HepG2 (cell line): ENCODE results near the gene RNASE8. TPM values are rescaled to one million over a fixed set of nuclear protein-coding genes. Genes with fewer than 3 reads are reported as not detected.
A peak's percentile ranks its signal among the peaks of the same experiment; 100 is the strongest.

Experiments used
- HDAC1 ChIP-seq: sonication (generic); formaldehyde crosslinking; IDR thresholded peaks from 2 replicates; pipeline ENCODE4 v1.5.1; 2020; ENCODE audit warnings: mild to moderate bottlenecking, missing genetic modification reagents
- MAFF ChIP-seq: IDR thresholded peaks from 2 replicates; pipeline ENCODE4 v1.6.1; 2011; ENCODE audit warnings: low read depth, low read length, improper control_type of control experiment
- POLR2AphosphoS5 ChIP-seq: IDR thresholded peaks from 2 replicates; pipeline ENCODE4 v1.6.1; 2012; ENCODE audit warnings: low read depth, low read length
- TGIF2 ChIP-seq: IDR thresholded peaks from 2 replicates; pipeline ENCODE4 v1.6.1; 2016; ENCODE audit warnings: control low read depth, missing compliant biosample characterization
- TRIM24 ChIP-seq: sonication (generic); formaldehyde crosslinking; IDR thresholded peaks from 2 replicates; pipeline ENCODE4 v1.8.0; 2022; ENCODE audit warnings: mild to moderate bottlenecking, missing genetic modification reagents
- ZNF3 ChIP-seq: IDR thresholded peaks from 2 replicates; pipeline ENCODE4 v1.7.0; 2017; ENCODE audit warnings: inconsistent platforms
- ZNF543 ChIP-seq: sonication (generic); formaldehyde crosslinking; IDR thresholded peaks from 2 replicates; pipeline ENCODE4 v1.4.0; 2020; ENCODE audit warnings: mild to moderate bottlenecking, missing genetic modification reagents
- ZNF629 ChIP-seq: sonication (generic); formaldehyde crosslinking; conservative IDR thresholded peaks from 2 replicates; pipeline ENCODE4 v1.5.0; 2020; ENCODE audit warnings: missing genetic modification reagents
- polyA plus RNA-seq, 8 experiments: library from polyadenylated mRNA; depleted of rRNA in 3 of 8; stranded (reverse) in 7 of 8; unstranded in 1 of 8; fragments of >200 nt; fragmentation: Illumina TruSeq in 4 of 8; extraction: Trizol in 4 of 8; gene quantifications; 2 replicates each; pipeline versions ENCODE4 v1.2.1 to v1.2.3, GENCODE V29; 2011 to 2016; ENCODE audit warnings: low read depth in 4 of 8, missing spikeins in 1 of 8, mixed read lengths in 1 of 8; ENCODE audit not compliant: insufficient read depth in 1 of 8
- total RNA-seq, 5 experiments: library from RNA; depleted of rRNA; stranded (reverse); fragments of >200 nt; fragmentation: Illumina TruSeq; extraction: Trizol; gene quantifications; 2 replicates each; pipeline ENCODE4 v1.2.3, GENCODE V29; 2016; ENCODE audit warnings: low read depth in 1 of 5
- TF ChIP-seq, protein P1 (sequence below): sonication (generic); formaldehyde crosslinking; IDR thresholded peaks from 2 replicates; pipeline ENCODE4 v1.4.0; 2020; ENCODE audit warnings: missing genetic modification reagents, borderline replicate concordance
- TF ChIP-seq, protein P2 (sequence below): sonication (generic); formaldehyde crosslinking; IDR thresholded peaks from 2 replicates; pipeline ENCODE4 v1.4.0; 2020; ENCODE audit warnings: mild to moderate bottlenecking, low read depth, missing genetic modification reagents
- TF ChIP-seq, protein P3 (sequence below): sonication (generic); formaldehyde crosslinking; IDR thresholded peaks from 2 replicates; pipeline ENCODE4 v1.8.0; 2022; ENCODE audit warnings: missing genetic modification reagents, mild to moderate bottlenecking, inconsistent platforms, borderline replicate concordance
- TF ChIP-seq, protein P4 (sequence below): sonication (generic); formaldehyde crosslinking; IDR thresholded peaks from 2 replicates; pipeline ENCODE4 v1.4.0; 2020; ENCODE audit warnings: missing genetic modification reagents, borderline replicate concordance
- TF ChIP-seq, protein P5 (sequence below), 2 experiments: fragments of 450-650 bp in 1 of 2; sonication (generic) in 1 of 2; formaldehyde crosslinking; IDR thresholded peaks; 2 replicates each; pipeline versions ENCODE4 v1.5.0 to v1.8.0; 2020 to 2022; ENCODE audit warnings: mild to moderate bottlenecking in 1 of 2, missing genetic modification reagents in 1 of 2

Gene RNASE8
- total and polyA plus RNA-seq, 2 of the 13 experiments (the other 11 are each of a cell fraction or from before 2014, with no cell fraction given), result not detected

DNA sequence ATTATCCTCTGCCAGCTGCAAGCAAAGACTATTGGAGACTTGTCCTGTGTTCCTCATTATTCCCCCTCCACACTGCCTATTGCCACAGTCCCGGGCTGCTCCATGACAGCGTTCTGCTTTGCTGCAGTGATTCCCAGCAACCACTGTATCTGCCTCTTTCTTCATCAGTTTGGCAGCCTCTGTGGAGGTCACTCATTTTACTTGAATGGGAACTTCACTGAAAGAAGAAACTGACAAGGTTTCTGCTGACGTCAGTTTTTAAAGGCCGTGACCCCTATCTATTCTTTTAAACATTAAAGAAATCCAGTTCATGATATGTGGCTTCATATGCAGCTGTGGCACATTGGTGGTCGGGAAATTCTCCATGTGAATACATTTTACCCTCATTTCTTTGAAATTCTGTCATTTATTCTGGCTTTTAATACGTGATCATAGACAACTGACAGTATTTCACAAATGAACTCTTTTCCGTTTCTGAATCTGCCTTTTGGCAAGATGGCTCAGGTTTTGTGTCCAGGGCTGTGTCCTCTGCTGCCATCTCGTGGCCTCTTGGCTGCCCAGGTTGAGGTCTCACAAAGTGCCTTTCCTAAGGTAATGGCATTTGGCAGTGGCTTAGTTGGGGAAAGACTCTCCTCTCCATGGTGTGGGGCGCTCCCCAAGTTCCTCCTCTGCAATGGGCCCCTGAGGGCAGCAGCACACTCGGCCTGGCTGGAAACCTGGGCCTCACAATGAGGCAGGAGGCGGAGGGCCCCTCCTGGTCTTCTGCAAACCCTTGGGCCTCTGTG is 49.1 kb downstream of the RNASE8 start (continued):
- TF ChIP-seq HDAC1 (CRISPR knock-in tag), result peak; percentile 78
- peak; percentile 32; the same call in 1 of the 2 replicates for TF ChIP-seq POLR2AphosphoS5
- TF ChIP-seq ZNF3 (CRISPR knock-in tag), result no peak
- TF ChIP-seq, protein P1, sequence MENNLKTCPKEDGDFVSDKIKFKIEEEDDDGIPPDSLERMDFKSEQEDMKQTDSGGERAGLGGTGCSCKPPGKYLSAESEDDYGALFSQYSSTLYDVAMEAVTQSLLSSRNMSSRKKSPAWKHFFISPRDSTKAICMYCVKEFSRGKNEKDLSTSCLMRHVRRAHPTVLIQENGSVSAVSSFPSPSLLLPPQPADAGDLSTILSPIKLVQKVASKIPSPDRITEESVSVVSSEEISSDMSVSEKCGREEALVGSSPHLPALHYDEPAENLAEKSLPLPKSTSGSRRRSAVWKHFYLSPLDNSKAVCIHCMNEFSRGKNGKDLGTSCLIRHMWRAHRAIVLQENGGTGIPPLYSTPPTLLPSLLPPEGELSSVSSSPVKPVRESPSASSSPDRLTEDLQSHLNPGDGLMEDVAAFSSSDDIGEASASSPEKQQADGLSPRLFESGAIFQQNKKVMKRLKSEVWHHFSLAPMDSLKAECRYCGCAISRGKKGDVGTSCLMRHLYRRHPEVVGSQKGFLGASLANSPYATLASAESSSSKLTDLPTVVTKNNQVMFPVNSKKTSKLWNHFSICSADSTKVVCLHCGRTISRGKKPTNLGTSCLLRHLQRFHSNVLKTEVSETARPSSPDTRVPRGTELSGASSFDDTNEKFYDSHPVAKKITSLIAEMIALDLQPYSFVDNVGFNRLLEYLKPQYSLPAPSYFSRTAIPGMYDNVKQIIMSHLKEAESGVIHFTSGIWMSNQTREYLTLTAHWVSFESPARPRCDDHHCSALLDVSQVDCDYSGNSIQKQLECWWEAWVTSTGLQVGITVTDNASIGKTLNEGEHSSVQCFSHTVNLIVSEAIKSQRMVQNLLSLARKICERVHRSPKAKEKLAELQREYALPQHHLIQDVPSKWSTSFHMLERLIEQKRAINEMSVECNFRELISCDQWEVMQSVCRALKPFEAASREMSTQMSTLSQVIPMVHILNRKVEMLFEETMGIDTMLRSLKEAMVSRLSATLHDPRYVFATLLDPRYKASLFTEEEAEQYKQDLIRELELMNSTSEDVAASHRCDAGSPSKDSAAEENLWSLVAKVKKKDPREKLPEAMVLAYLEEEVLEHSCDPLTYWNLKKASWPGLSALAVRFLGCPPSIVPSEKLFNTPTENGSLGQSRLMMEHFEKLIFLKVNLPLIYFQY (CRISPR knock-in tag), result no peak
- TF ChIP-seq, protein P2, sequence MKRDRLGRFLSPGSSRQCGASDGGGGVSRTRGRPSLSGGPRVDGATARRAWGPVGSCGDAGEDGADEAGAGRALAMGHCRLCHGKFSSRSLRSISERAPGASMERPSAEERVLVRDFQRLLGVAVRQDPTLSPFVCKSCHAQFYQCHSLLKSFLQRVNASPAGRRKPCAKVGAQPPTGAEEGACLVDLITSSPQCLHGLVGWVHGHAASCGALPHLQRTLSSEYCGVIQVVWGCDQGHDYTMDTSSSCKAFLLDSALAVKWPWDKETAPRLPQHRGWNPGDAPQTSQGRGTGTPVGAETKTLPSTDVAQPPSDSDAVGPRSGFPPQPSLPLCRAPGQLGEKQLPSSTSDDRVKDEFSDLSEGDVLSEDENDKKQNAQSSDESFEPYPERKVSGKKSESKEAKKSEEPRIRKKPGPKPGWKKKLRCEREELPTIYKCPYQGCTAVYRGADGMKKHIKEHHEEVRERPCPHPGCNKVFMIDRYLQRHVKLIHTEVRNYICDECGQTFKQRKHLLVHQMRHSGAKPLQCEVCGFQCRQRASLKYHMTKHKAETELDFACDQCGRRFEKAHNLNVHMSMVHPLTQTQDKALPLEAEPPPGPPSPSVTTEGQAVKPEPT (CRISPR knock-in tag), result no peak
- TF ChIP-seq, protein P3, sequence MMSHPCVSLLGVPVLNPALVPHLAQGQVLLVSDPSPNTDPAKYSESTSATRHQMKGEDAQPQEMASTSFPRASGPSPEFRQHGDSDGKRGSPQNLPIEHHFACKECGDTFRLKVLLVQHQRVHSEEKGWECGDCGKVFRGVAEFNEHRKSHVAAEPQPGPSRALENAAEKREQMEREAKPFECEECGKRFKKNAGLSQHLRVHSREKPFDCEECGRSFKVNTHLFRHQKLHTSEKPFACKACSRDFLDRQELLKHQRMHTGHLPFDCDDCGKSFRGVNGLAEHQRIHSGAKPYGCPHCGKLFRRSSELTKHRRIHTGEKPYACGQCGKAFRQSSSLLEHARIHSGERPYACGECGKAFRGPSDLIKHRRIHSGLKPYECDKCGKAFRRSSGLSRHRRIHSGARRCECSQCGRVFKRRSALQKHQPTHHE, result no peak
- no peak for TF ChIP-seq TGIF2 (CRISPR knock-in tag)
- TF ChIP-seq ZNF629 (CRISPR knock-in tag), result no peak
- no peak for TF ChIP-seq ZNF543 (CRISPR knock-in tag)
- TF ChIP-seq TRIM24 (CRISPR knock-in tag), result no peak
- peak; percentile 92 for TF ChIP-seq MAFF
- TF ChIP-seq, protein P4, sequence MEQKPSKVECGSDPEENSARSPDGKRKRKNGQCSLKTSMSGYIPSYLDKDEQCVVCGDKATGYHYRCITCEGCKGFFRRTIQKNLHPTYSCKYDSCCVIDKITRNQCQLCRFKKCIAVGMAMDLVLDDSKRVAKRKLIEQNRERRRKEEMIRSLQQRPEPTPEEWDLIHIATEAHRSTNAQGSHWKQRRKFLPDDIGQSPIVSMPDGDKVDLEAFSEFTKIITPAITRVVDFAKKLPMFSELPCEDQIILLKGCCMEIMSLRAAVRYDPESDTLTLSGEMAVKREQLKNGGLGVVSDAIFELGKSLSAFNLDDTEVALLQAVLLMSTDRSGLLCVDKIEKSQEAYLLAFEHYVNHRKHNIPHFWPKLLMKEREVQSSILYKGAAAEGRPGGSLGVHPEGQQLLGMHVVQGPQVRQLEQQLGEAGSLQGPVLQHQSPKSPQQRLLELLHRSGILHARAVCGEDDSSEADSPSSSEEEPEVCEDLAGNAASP (CRISPR knock-in tag), result peak; percentile 81
- TF ChIP-seq, protein P5, sequence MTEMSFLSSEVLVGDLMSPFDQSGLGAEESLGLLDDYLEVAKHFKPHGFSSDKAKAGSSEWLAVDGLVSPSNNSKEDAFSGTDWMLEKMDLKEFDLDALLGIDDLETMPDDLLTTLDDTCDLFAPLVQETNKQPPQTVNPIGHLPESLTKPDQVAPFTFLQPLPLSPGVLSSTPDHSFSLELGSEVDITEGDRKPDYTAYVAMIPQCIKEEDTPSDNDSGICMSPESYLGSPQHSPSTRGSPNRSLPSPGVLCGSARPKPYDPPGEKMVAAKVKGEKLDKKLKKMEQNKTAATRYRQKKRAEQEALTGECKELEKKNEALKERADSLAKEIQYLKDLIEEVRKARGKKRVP (CRISPR knock-in tag; IDR thresholded peaks at IDR 0.05), result peak in 1 of 2 experiments; percentile 62; a peak in 2 of 4 replicates
